ENCODE measurements around the gene VAT1L. TPM values are rescaled to one million over a fixed set of nuclear protein-coding genes. Genes with fewer than 3 reads are reported as not detected.

Gene VAT1L
- total RNA-seq, 1 experiment from 2014 or later = 33.8 TPM

DNA sequence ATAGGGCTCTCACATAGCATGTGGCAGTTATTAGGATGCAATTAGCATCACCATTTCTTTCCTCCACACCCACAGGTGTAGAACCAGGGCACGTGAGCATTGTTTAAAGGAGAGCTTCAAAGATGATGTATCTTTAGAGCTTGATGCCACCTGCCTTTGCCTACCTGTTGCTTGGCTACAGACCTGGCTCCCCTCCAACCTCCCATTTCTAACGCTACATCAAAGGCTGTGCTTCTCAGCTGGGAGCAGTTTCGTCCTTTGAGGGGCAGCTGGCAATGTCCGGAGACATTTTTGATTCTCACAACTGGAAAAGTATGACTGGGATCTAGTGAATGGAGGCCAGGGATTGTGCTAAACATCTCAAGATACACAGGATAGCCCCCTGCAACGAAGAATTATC lies 155.4 kb downstream of the VAT1L start:
- no peak overlapping the region for H2BK5ac ChIP-seq (ENCODE audit: insufficient read length, low read length)
- H2AK5ac ChIP-seq (ENCODE audit: insufficient read length, low read length) = no peak overlapping the region
- no peak overlapping the region for H2BK12ac ChIP-seq (ENCODE audit: insufficient read length, low read depth, low read length)
- TF ChIP-seq, protein P1, sequence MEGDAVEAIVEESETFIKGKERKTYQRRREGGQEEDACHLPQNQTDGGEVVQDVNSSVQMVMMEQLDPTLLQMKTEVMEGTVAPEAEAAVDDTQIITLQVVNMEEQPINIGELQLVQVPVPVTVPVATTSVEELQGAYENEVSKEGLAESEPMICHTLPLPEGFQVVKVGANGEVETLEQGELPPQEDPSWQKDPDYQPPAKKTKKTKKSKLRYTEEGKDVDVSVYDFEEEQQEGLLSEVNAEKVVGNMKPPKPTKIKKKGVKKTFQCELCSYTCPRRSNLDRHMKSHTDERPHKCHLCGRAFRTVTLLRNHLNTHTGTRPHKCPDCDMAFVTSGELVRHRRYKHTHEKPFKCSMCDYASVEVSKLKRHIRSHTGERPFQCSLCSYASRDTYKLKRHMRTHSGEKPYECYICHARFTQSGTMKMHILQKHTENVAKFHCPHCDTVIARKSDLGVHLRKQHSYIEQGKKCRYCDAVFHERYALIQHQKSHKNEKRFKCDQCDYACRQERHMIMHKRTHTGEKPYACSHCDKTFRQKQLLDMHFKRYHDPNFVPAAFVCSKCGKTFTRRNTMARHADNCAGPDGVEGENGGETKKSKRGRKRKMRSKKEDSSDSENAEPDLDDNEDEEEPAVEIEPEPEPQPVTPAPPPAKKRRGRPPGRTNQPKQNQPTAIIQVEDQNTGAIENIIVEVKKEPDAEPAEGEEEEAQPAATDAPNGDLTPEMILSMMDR (conservative IDR thresholded peaks at IDR 0.05) = no peak
- WGBS (ENCODE audit: extremely low coverage, insufficient read length, low lambda C conversion rate) = no CpG with 5 or more reads among the region's 5 CpGs
- H2BK15ac ChIP-seq (ENCODE audit: low read depth, low read length) = no peak overlapping the region
- no peak overlapping the region for H2BK20ac ChIP-seq (ENCODE audit: low read depth, low read length, poor library complexity, severe bottlenecking)
- no peak overlapping the region for H4K8ac ChIP-seq (replicated peaks; ENCODE audit: insufficient read length, low read depth, low read length)
- H2AFZ ChIP-seq (ENCODE audit: low read length) = no peak overlapping the region
- Mint-ChIP-seq H3K36me3 (ENCODE audit: insufficient read depth in 1 of 3, low read depth in 3 of 3) (peaks cover 11 to 12% (median 12%) of the 10 kb centered on the region in 3 experiments), H3K27ac (no peak overlapping the region), H3K4me1 (peaks cover 5 to 18% of the 10 kb centered on the region in 2 experiments), H3K27me3 (ENCODE audit: low read depth) (no peaks in the 10 kb centered on the region; the same call in none of the 2 replicates), H3K4me3 (no peak overlapping the region), H3K9me3 (peaks cover 8 to 12% of the 10 kb centered on the region in 2 experiments; a peak in 4 of 5 replicates)
- no peak overlapping the region for H3K14ac ChIP-seq (ENCODE audit: insufficient read depth, low read length)
- no peak overlapping the region for H3K23ac ChIP-seq (ENCODE audit: insufficient read length, low read depth, low read length)
- H3K9me3 ChIP-seq (ENCODE audit: control insufficient read depth, low read depth, low read length) = no peaks in the 10 kb centered on the region
- H3K27ac ChIP-seq (ENCODE audit: insufficient read length, low read depth, low read length) = no peak overlapping the region
- H3K4me1 ChIP-seq (ENCODE audit: insufficient read depth, low read length) = no peaks in the 10 kb centered on the region
- no peak overlapping the region for H3K4ac ChIP-seq (ENCODE audit: low read depth, low read length)
- no peak overlapping the region for H2BK120ac ChIP-seq (ENCODE audit: low read depth, low read length, poor library complexity, severe bottlenecking)
- no peak overlapping the region for H4K91ac ChIP-seq (ENCODE audit: insufficient read length, low read depth, low read length)
- no peak overlapping the region for H4K5ac ChIP-seq (ENCODE audit: insufficient read length, low read depth, low read length)
- DNase-seq = no peak
- no peaks in the 10 kb centered on the region for H3K79me2 ChIP-seq (ENCODE audit: insufficient read depth, low read length)
- no peaks in the 10 kb centered on the region for H3K23me2 ChIP-seq (ENCODE audit: insufficient read length, low read depth, low read length, poor library complexity, severe bottlenecking)
- H3K18ac ChIP-seq (ENCODE audit: insufficient read length, low read depth, low read length) = no peak overlapping the region
- H3K27me3 ChIP-seq (ENCODE audit: insufficient read depth, low read length) = no peaks in the 10 kb centered on the region
- H3K9ac ChIP-seq (ENCODE audit: extremely low read depth, insufficient read length, low read length) = no peak overlapping the region
- H3K56ac ChIP-seq (ENCODE audit: insufficient read length, low read depth, low read length) = no peak overlapping the region
- H3T11ph ChIP-seq (ENCODE audit: low read length) = no peak overlapping the region
- no peaks in the 10 kb centered on the region for H4K20me1 ChIP-seq (ENCODE audit: control insufficient read depth, insufficient read depth, insufficient read length)
- H3K79me1 ChIP-seq (ENCODE audit: insufficient read depth, low read depth, low read length, poor library complexity, severe bottlenecking) = no peaks in the 10 kb centered on the region
- no peak overlapping the region for H3K4me2 ChIP-seq (ENCODE audit: insufficient read depth, insufficient read length, low read length)

All from H9 (cell line).